ENCODE data around the gene LTN1.

LTN1 gene

GRCh38 chr21:28899744-28900143 lies 92.9 kb downstream of the LTN1 start:
- peaks cover 6% of the 10 kb centered on the region for H3K9me3 Mint-ChIP-seq
- H3K27ac Mint-ChIP-seq, result no peak overlapping the region
- H3K4me1 Mint-ChIP-seq (ENCODE audit: low read depth), result no peaks in the 10 kb centered on the region
- no peaks in the 10 kb centered on the region for H3K36me3 Mint-ChIP-seq (ENCODE audit: low read depth)
- no peak overlapping the region for H3K4me3 Mint-ChIP-seq
- H3K27me3 Mint-ChIP-seq, result no peaks in the 10 kb centered on the region
- no peak for DNase-seq

- Mint-ChIP-seq H3K4me1 (ENCODE audit: low read depth) (no peaks in the 10 kb centered on the region), H3K4me3 (no peak overlapping the region), H3K36me3 (ENCODE audit: low read depth) (no peaks in the 10 kb centered on the region), H3K27ac (no peak overlapping the region), H3K9me3 (peaks cover 6% of the 10 kb centered on the region), H3K27me3 (no peaks in the 10 kb centered on the region)
- DNase-seq, result no peak
These were observed 93.5 kb downstream of the LTN1 start for GRCh38 chr21:28899220-28899619.

- DNase-seq, result no peak
- Mint-ChIP-seq H3K36me3 (ENCODE audit: low read depth) (no peaks in the 10 kb centered on the region), H3K27ac (no peak overlapping the region), H3K9me3 (no peaks in the 10 kb centered on the region), H3K4me1 (ENCODE audit: low read depth) (no peaks in the 10 kb centered on the region), H3K4me3 (no peak overlapping the region), H3K27me3 (peaks cover 4% of the 10 kb centered on the region)
These were observed 99.0 kb downstream of the LTN1 start for GRCh38 chr21:28893687-28894086.

GRCh38 chr21:28892199-28893111 lies 100.2 kb downstream of the LTN1 start:
- peaks cover 4% of the 10 kb centered on the region for H3K27me3 Mint-ChIP-seq
- H3K36me3 Mint-ChIP-seq (ENCODE audit: low read depth), result no peaks in the 10 kb centered on the region
- no peak for DNase-seq
- no peaks in the 10 kb centered on the region for H3K4me1 Mint-ChIP-seq (ENCODE audit: low read depth)
- no peaks in the 10 kb centered on the region for H3K9me3 Mint-ChIP-seq
- no peak overlapping the region for H3K27ac Mint-ChIP-seq
- no peak overlapping the region for H3K4me3 Mint-ChIP-seq

- Mint-ChIP-seq H3K27me3 (peaks cover 1% of the 10 kb centered on the region), H3K27ac (peak overlapping the region; percentile 100), H3K36me3 (ENCODE audit: low read depth) (peaks cover 26% of the 10 kb centered on the region), H3K9me3 (no peaks in the 10 kb centered on the region), H3K4me1 (ENCODE audit: low read depth) (peaks cover 22% of the 10 kb centered on the region), H3K4me3 (peak overlapping the region; percentile 91)
- no peak for DNase-seq
These were observed 106.9 kb downstream of the LTN1 start for GRCh38 chr21:28885853-28886177.

- Mint-ChIP-seq H3K9me3 (no peaks in the 10 kb centered on the region), H3K27me3 (no peaks in the 10 kb centered on the region), H3K4me3 (peak overlapping the region; percentile 91), H3K4me1 (ENCODE audit: low read depth) (peaks cover 22% of the 10 kb centered on the region), H3K36me3 (ENCODE audit: low read depth) (peaks cover 29% of the 10 kb centered on the region), H3K27ac (peak overlapping the region; percentile 100)
- DNase-seq, result peak; percentile 94
These were observed 107.5 kb downstream of the LTN1 start for GRCh38 chr21:28884976-28885852.

GRCh38 chr21:28884481-28884880 lies 108.2 kb downstream of the LTN1 start:
- H3K4me3 Mint-ChIP-seq, result peak overlapping the region; percentile 91
- H3K4me1 Mint-ChIP-seq (ENCODE audit: low read depth), result peaks cover 22% of the 10 kb centered on the region
- peaks cover 30% of the 10 kb centered on the region for H3K36me3 Mint-ChIP-seq (ENCODE audit: low read depth)
- DNase-seq, result no peak
- no peaks in the 10 kb centered on the region for H3K9me3 Mint-ChIP-seq
- H3K27ac Mint-ChIP-seq, result peak overlapping the region; percentile 100
- H3K27me3 Mint-ChIP-seq, result no peaks in the 10 kb centered on the region

- Mint-ChIP-seq H3K4me3 (peak overlapping the region; percentile 91), H3K9me3 (no peaks in the 10 kb centered on the region), H3K4me1 (ENCODE audit: low read depth) (peaks cover 22% of the 10 kb centered on the region), H3K36me3 (ENCODE audit: low read depth) (peaks cover 30% of the 10 kb centered on the region), H3K27me3 (no peaks in the 10 kb centered on the region), H3K27ac (peak overlapping the region; percentile 100)
- no peak for DNase-seq
These were observed 108.7 kb downstream of the LTN1 start for GRCh38 chr21:28883931-28884330.

GRCh38 chr21:28882345-28882744 lies 110.3 kb downstream of the LTN1 start:
- Mint-ChIP-seq H3K36me3 (ENCODE audit: low read depth) (peaks cover 36% of the 10 kb centered on the region), H3K27me3 (no peaks in the 10 kb centered on the region), H3K4me3 (no peak overlapping the region), H3K9me3 (no peaks in the 10 kb centered on the region), H3K27ac (no peak overlapping the region), H3K4me1 (ENCODE audit: low read depth) (peaks cover 22% of the 10 kb centered on the region)
- DNase-seq, result no peak

Measured in activated T-cell treated with anti-CD3 and anti-CD28 coated beads, Interleukin-2, amount 50 U/mL, for 24 hours (primary cell).